GM23248 (cell line): ENCODE results near the gene STIM2. TPM values are rescaled to one million over a fixed set of nuclear protein-coding genes. Genes with fewer than 3 reads are reported as not detected.

Source experiments
- DNase-seq: peaks from one replicate; pipeline ENCODE4 v3.0.0-alpha.2; 2015
- H2AFZ ChIP-seq: fragments of 200-600 bp; sonication (generic); 2 replicates; pipeline ENCODE4 v1.6.1; 2016; ENCODE audit warnings: antibody characterized with exemption
- H3F3A ChIP-seq: fragments of 200-600 bp; sonication (generic); 2 replicates; pipeline ENCODE4 v1.6.1; 2016; ENCODE audit warnings: mild to moderate bottlenecking, antibody characterized with exemption, mixed run types; ENCODE audit not compliant: insufficient read depth
- H3K27ac ChIP-seq: fragments of 200-600 bp; sonication (generic); 2 replicates; pipeline ENCODE4 v1.5.1; 2016; ENCODE audit warnings: mild to moderate bottlenecking
- H3K27me3 ChIP-seq: fragments of 200-600 bp; sonication (generic); replicated peaks from 2 replicates; pipeline ENCODE4 v1.6.1; 2016; ENCODE audit warnings: mild to moderate bottlenecking; ENCODE audit not compliant: insufficient read depth
- H3K36me3 ChIP-seq: fragments of 200-600 bp; sonication (generic); 2 replicates; pipeline ENCODE4 v1.6.1; 2016; ENCODE audit warnings: low read depth, mild to moderate bottlenecking
- H3K4me1 ChIP-seq: fragments of 200-600 bp; sonication (generic); 2 replicates; pipeline ENCODE4 v1.6.1; 2016; ENCODE audit warnings: mild to moderate bottlenecking; ENCODE audit not compliant: insufficient read depth
- H3K4me2 ChIP-seq: fragments of 200-600 bp; sonication (generic); one replicate; pipeline ENCODE4 v1.6.1; 2016; ENCODE audit warnings: mild to moderate bottlenecking; ENCODE audit not compliant: unreplicated experiment
- H3K4me3 ChIP-seq: fragments of 200-600 bp; sonication (generic); 2 replicates; pipeline ENCODE4 v1.5.1; 2016; ENCODE audit warnings: mild to moderate bottlenecking
- H3K79me2 ChIP-seq: fragments of 200-600 bp; sonication (generic); 2 replicates; pipeline ENCODE4 v1.6.1; 2016; ENCODE audit warnings: mild to moderate bottlenecking; ENCODE audit not compliant: insufficient read depth
- H3K9ac ChIP-seq: fragments of 200-600 bp; sonication (generic); 2 replicates; pipeline ENCODE4 v1.6.1; 2016; ENCODE audit warnings: mild to moderate bottlenecking
- H3K9me2 ChIP-seq: fragments of 200-600 bp; sonication (generic); 2 replicates; pipeline ENCODE4 v1.6.1; 2016; ENCODE audit warnings: mixed run types, mild to moderate bottlenecking, moderate library complexity; ENCODE audit not compliant: insufficient read depth
- H3K9me3 ChIP-seq: fragments of 200-600 bp; sonication (generic); one replicate; pipeline ENCODE4 v1.6.1; 2017; ENCODE audit warnings: low read depth
- H4K20me1 ChIP-seq: fragments of 200-600 bp; sonication (generic); 2 replicates; pipeline ENCODE4 v1.6.0; 2016; ENCODE audit not compliant: insufficient read depth
- EZH2 ChIP-seq: fragments of 200-600 bp; sonication (generic); IDR thresholded peaks from 2 replicates; pipeline ENCODE4 v1.6.1; 2018; ENCODE audit warnings: antibody characterized with exemption, mild to moderate bottlenecking; ENCODE audit not compliant: insufficient read depth, poor library complexity, severe bottlenecking
- EZH2phosphoT487 ChIP-seq: fragments of 200-600 bp; sonication (generic); IDR thresholded peaks from 2 replicates; pipeline ENCODE4 v1.6.1; 2018; ENCODE audit warnings: antibody characterized with exemption, moderate library complexity, mild to moderate bottlenecking, low read depth; ENCODE audit not compliant: insufficient read depth
- WGBS, 2 experiments: methylation state at CpG; one replicate each; pipeline ENCODE4 v1.1.6; 2015 to 2017; ENCODE audit warnings: low lambda C conversion rate in 2 of 2, low coverage in 1 of 2; ENCODE audit errors: missing lambda C conversion rate in 2 of 2; 5-methylcytosine and 5-hydroxymethylcytosine counted together
- in situ Hi-C: fragments of 300-500 bp; cut with MboI; formaldehyde crosslinking; loops from 2 replicates; pipeline ENCODE4 v1.15.0; 2020
- polyA plus RNA-seq: library from polyadenylated mRNA; unstranded; fragments of >200 nt; fragmentation: Nextera tagmentation; extraction: Ambion mirVana; gene quantifications from 2 replicates; pipeline ENCODE4 v1.2.1, GENCODE V29; 2016
- total RNA-seq: library from RNA; depleted of rRNA; stranded (reverse); fragments of >200 nt; shearing (Covaris generic); gene quantifications from 2 replicates; pipeline ENCODE4 v1.2.3, GENCODE V29; 2014

The STIM2 gene
- total and polyA plus RNA-seq, 2 experiments from 2014 or later, result 10.8 to 13.8 TPM

DNA sequence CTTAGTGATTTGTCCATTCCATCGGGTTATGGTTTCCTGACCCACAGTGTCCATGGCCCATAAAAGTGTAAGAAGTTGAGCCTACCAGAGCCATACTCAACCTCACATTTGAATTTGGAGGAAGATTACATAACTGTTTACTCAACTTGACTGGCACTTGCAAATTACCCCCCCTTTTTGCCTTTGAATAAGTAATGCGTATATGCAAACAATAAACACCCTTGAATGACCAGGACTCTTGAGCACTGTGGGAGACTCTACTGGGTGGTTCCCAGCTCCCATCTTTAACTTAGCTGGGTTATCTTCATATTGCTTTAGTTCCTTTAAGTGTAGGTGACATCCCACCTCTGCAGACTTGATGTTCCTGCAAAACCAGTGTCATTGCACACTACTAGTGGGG, 30.6 kb upstream of the STIM2 start:
- WGBS, 2 experiments, result 86 to 88% methylated on average over 2 of the region's 2 CpGs

DNA sequence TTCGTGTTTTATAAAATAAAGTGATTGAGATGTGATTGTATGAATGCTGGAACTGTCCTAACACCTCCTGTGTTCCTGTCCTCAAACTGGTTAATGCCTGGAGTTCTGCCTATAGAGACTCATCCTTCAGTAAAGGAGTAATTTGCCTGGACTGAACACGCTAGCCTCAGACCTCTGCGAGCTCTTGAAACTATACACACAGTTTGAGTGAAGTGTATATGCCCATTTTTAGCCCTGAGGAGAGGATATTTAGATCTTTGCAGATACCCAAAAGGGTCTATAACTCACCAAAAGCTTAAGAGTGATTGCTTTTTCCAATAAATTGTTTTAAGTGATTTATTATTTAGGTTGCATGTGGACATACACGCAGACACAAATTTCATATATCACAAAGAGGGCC, 29.9 kb upstream of the STIM2 start:
- in situ Hi-C loops, result no loop called here
- DNase-seq, result no peak
- Histone ChIP-seq H3K27ac (no peak overlapping the region), H3K27me3 (no peaks in the 10 kb centered on the region), H3K4me3 (no peak overlapping the region), H3K9me3 (no peaks in the 10 kb centered on the region), H2AFZ (no peak overlapping the region), H3K9ac (no peak overlapping the region), H4K20me1 (no peaks in the 10 kb centered on the region), H3K36me3 (no peaks in the 10 kb centered on the region), H3K79me2 (no peaks in the 10 kb centered on the region), H3K4me2 (no peak overlapping the region), H3K9me2 (no peaks in the 10 kb centered on the region), H3F3A (no peaks in the 10 kb centered on the region), H3K4me1 (no peaks in the 10 kb centered on the region)
- WGBS, 2 experiments, result 78 to 81% methylated on average over 4 of the region's 4 CpGs
- TF ChIP-seq EZH2 (no peak), EZH2phosphoT487 (no peak)

More for the DNA sequence above, 30.6 kb upstream of the STIM2 start:
- Histone ChIP-seq H3K9ac (no peak overlapping the region), H3K27me3 (no peaks in the 10 kb centered on the region), H2AFZ (no peak overlapping the region), H4K20me1 (no peaks in the 10 kb centered on the region), H3K4me3 (no peak overlapping the region), H3K4me1 (no peaks in the 10 kb centered on the region), H3K4me2 (no peak overlapping the region), H3K27ac (no peak overlapping the region), H3F3A (no peaks in the 10 kb centered on the region), H3K36me3 (no peaks in the 10 kb centered on the region), H3K79me2 (no peaks in the 10 kb centered on the region), H3K9me2 (no peaks in the 10 kb centered on the region), H3K9me3 (no peaks in the 10 kb centered on the region)
- no peak for TF ChIP-seq EZH2
- TF ChIP-seq EZH2phosphoT487, result no peak
- no peak for DNase-seq
- in situ Hi-C loops, result no loop called here

DNA sequence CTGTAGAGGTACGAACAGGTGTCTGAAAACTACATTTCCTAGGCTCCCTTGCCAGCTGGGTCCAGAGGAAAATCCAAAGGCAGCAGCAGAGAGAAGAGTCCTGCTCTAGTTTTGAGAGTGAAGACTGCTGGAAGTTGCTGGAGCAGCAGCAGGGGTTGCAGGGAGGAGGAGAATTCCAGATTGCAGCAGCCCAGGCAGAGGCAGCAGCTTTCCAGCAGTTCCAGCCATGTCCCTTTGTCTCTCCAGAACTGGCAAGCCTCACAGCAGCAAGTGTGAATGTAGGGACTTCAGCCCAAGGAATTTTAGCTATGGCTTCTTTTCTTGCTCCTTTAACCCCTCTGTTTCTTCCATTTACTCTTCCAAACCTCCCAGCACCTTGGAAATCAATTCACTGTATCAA, 24.1 kb upstream of the STIM2 start:
- H3K9me3 ChIP-seq, result no peaks in the 10 kb centered on the region
- no peak overlapping the region for H3K4me3 ChIP-seq
- 35 to 41% methylated on average over 1 of the region's 1 CpG for WGBS, 2 experiments
- no peak overlapping the region for H3K9ac ChIP-seq
- in situ Hi-C loops, result no loop called here
- no peaks in the 10 kb centered on the region for H3F3A ChIP-seq
- no peak overlapping the region for H3K27ac ChIP-seq
- no peaks in the 10 kb centered on the region for H3K9me2 ChIP-seq
- H3K36me3 ChIP-seq, result no peaks in the 10 kb centered on the region
- no peaks in the 10 kb centered on the region for H4K20me1 ChIP-seq
- no peak overlapping the region for H2AFZ ChIP-seq
- no peaks in the 10 kb centered on the region for H3K79me2 ChIP-seq
- DNase-seq, result no peak
- H3K4me2 ChIP-seq, result no peak overlapping the region
- no peaks in the 10 kb centered on the region for H3K27me3 ChIP-seq
- peaks cover 4% of the 10 kb centered on the region; the same call in 1 of the 2 replicates for H3K4me1 ChIP-seq
- TF ChIP-seq EZH2phosphoT487 (no peak), EZH2 (no peak)

DNA sequence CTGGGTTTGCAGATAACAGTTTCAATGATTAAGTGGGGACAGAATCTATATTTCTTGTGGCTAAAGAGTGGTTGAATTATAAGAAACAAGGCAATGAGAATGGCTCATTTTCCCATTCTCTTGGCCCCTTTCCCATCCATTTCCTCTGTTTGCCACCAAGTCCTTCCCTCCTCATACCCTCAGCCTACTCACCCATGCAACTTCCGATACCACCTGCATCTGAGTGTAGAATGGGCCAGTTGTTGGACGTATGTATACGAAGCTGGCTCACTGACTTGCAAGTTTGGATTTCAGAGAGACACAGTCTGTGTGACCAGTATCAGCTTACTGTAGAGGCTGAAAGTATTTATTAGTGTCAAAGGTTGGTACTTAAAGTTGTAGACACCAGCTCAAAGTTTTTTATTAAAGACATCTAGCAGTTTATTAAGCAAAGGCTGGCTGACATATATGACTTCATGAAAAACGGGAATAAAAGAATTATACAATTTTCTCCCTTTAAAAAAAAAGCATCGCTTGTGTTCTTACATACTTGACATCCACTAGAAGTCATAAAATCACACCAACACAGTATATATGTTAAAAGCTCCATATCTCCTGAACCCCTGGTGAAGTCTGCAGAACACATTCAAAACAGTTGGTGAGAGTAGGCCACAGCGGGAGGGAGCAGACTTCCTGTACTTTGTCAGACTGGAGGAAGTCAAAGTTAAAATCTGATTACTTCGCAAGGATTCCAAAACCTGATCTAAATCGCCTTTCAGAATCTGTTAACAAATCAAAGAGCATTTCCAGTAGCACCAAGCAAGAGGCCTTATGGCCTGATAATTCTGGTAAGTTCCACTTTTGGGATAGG, 22.4 kb upstream of the STIM2 start:
- Histone ChIP-seq H3K79me2 (no peaks in the 10 kb centered on the region), H3K9ac (no peak overlapping the region), H2AFZ (no peak overlapping the region), H3K36me3 (no peaks in the 10 kb centered on the region), H3F3A (no peaks in the 10 kb centered on the region), H3K4me2 (no peak overlapping the region), H3K4me1 (peaks cover 4% of the 10 kb centered on the region; the same call in 1 of the 2 replicates), H3K9me3 (no peaks in the 10 kb centered on the region), H3K27me3 (no peaks in the 10 kb centered on the region), H4K20me1 (no peaks in the 10 kb centered on the region), H3K27ac (no peak overlapping the region), H3K4me3 (no peak overlapping the region), H3K9me2 (no peaks in the 10 kb centered on the region)
- whole genome bisulfite sequencing, 2 experiments, result 88 to 91% methylated on average over 8 of the region's 8 CpGs
- TF ChIP-seq EZH2, result no peak
- DNase-seq, result no peak
- in situ Hi-C loops, result no loop called here
